PC-3 (cell line): ENCODE results near the gene TCF12. TPM values are rescaled to one million over a fixed set of nuclear protein-coding genes. Genes with fewer than 3 reads are reported as not detected.

Experiments
- ATAC-seq: fragments of 200-7000 bp; cut with Tn5 transposase; 2 replicates; pipeline ENCODE4 v1.9.1; 2020; ENCODE audit warnings: mild to moderate bottlenecking, moderate library complexity
- BruUV-seq: library from RNA; stranded (reverse); fragments of 400-500 nt; replicated peaks from 2 replicates; lab custom pipeline; 2021; lab: Mats Ljungman, UMichigan
- CTCF ChIA-PET: fragments of 300-600 bp; sonication (Branson Sonifier 250); formaldehyde crosslinking; loops from one replicate; lab custom pipeline; 2022; ENCODE audit warnings: antibody characterized with exemption; lab: Charles Lee
- POLR2A ChIA-PET: fragments of 300-600 bp; sonication (Branson Sonifier 250); formaldehyde crosslinking; loops from one replicate; lab custom pipeline; 2022; ENCODE audit warnings: antibody characterized with exemption; ENCODE audit not compliant: unreplicated experiment; lab: Charles Lee
- DNase-seq: peaks from one replicate; pipeline ENCODE4 v3.0.0-alpha.2; 2015
- H2AFZ ChIP-seq: fragments of 300-600 bp; sonication (generic); 2 replicates; pipeline ENCODE4 v1.6.0; 2016; ENCODE audit warnings: antibody characterized with exemption, low read length
- H3F3A ChIP-seq: fragments of 300-600 bp; sonication (generic); one replicate; pipeline ENCODE4 v1.6.0; 2017; ENCODE audit warnings: antibody characterized with exemption, low read length, control low read depth, mild to moderate bottlenecking; ENCODE audit not compliant: unreplicated experiment
- H3K27ac ChIP-seq: fragments of 300-600 bp; sonication (generic); 2 replicates; pipeline ENCODE4 v1.5.1; 2016; ENCODE audit warnings: mild to moderate bottlenecking, low read length
- H3K27me3 ChIP-seq: fragments of 300-600 bp; sonication (generic); 2 replicates; pipeline ENCODE4 v1.6.1; 2016; ENCODE audit warnings: low read length, mixed read lengths
- H3K36me3 ChIP-seq: fragments of 300-600 bp; sonication (generic); 2 replicates; pipeline ENCODE4 v1.6.1; 2016; ENCODE audit warnings: low read depth, mixed run types, low read length, mixed read lengths
- H3K4me1 ChIP-seq: fragments of 300-600 bp; sonication (generic); 2 replicates; pipeline ENCODE4 v1.5.1; 2016; ENCODE audit warnings: low read length; ENCODE audit not compliant: insufficient read depth
- H3K4me2 ChIP-seq: fragments of 300-600 bp; sonication (generic); 2 replicates; pipeline ENCODE4 v1.6.0; 2016; ENCODE audit warnings: low read length
- H3K4me3 ChIP-seq: fragments of 300-600 bp; sonication (generic); 2 replicates; pipeline ENCODE4 v1.5.1; 2016; ENCODE audit warnings: mild to moderate bottlenecking, low read length, mixed read lengths
- H3K79me2 ChIP-seq: fragments of 300-600 bp; sonication (generic); 2 replicates; pipeline ENCODE4 v1.6.1; 2017; ENCODE audit warnings: low read length, mixed read lengths
- H3K9ac ChIP-seq: fragments of 300-600 bp; sonication (generic); 2 replicates; pipeline ENCODE4 v1.6.0; 2016; ENCODE audit warnings: mild to moderate bottlenecking, low read length
- H3K9me2 ChIP-seq: fragments of 300-600 bp; sonication (generic); replicated peaks from 2 replicates; pipeline ENCODE4 v1.6.1; 2016; ENCODE audit warnings: mixed run types, low read length, mixed read lengths
- H3K9me3 ChIP-seq: fragments of 300-600 bp; sonication (generic); 2 replicates; pipeline ENCODE4 v1.6.1; 2016; ENCODE audit warnings: low read length, mixed read lengths
- H4K20me1 ChIP-seq: fragments of 300-600 bp; sonication (generic); 2 replicates; pipeline ENCODE4 v1.6.1; 2016; ENCODE audit warnings: low read length, mixed read lengths
- EZH2 ChIP-seq: fragments of 300-600 bp; sonication (generic); IDR thresholded peaks from one replicate; pipeline ENCODE4 v1.6.1; 2017; ENCODE audit warnings: antibody characterized with exemption, mild to moderate bottlenecking, low read length; ENCODE audit not compliant: unreplicated experiment
- EZH2phosphoT487 ChIP-seq: fragments of 300-600 bp; sonication (generic); IDR thresholded peaks from 2 replicates; pipeline ENCODE4 v1.6.1; 2018; ENCODE audit warnings: mild to moderate bottlenecking, antibody characterized with exemption, low read length, borderline replicate concordance
- intact Hi-C: fragments of 100-400 bp; cut with micrococcal nuclease; formaldehyde crosslinking; loops from 2 replicates; pipeline ENCODE4 v1.9.0; 2023
- total RNA-seq: library from RNA; depleted of rRNA; stranded (reverse); fragments of >200 nt; gene quantifications from 2 replicates; pipeline ENCODE4 v1.2.3, GENCODE V29; 2014
- TF ChIP-seq, protein P1 (sequence below): fragments of 300-600 bp; sonication (generic); conservative IDR thresholded peaks from 2 replicates; pipeline ENCODE4 v1.5.1; 2017; ENCODE audit warnings: antibody characterized with exemption, low read depth, mild to moderate bottlenecking, low read length

The TCF12 gene
- total RNA-seq, 1 experiment from 2014 or later = 103 TPM

DNA sequence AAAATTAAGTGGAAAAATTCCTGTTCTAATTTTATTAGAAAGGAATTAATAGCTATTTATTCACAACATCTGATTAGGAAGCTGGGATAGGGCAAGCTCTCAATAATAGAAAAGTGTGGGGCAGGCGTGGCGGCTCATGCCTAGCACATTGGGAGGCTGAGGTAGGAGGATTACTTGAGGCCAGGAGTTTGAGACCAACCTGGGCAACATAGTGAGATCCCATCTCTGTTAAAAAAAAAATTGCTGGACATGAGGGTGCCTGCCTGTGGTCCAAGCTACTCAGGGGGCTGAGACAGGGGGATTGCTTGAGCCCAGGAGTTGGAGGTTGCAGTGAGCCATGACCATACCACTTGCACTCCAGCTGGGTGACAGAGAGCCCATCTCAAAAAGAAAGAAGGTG, 119.6 kb downstream of the TCF12 start:
- no peak for DNase-seq
- H3K79me2 ChIP-seq = peaks cover 16% of the 10 kb centered on the region
- H3K4me2 ChIP-seq = no peak overlapping the region
- ChIA-PET CTCF (no interaction called here), POLR2A (no interaction called here)
- H3F3A ChIP-seq = no peaks in the 10 kb centered on the region
- no peak for ATAC-seq
- no peaks in the 10 kb centered on the region for H4K20me1 ChIP-seq
- H3K27me3 ChIP-seq = no peaks in the 10 kb centered on the region
- H2AFZ ChIP-seq = no peak overlapping the region
- BruUV-seq = no TSS peak
- no peak overlapping the region for H3K27ac ChIP-seq
- H3K36me3 ChIP-seq = no peaks in the 10 kb centered on the region
- no peak overlapping the region for H3K9ac ChIP-seq
- no peaks in the 10 kb centered on the region for H3K9me3 ChIP-seq
- intact Hi-C loops = no loop called here
- peaks cover 3% of the 10 kb centered on the region; the same call in 1 of the 2 replicates for H3K4me1 ChIP-seq
- H3K9me2 ChIP-seq = no peaks in the 10 kb centered on the region
- TF ChIP-seq, protein P1, sequence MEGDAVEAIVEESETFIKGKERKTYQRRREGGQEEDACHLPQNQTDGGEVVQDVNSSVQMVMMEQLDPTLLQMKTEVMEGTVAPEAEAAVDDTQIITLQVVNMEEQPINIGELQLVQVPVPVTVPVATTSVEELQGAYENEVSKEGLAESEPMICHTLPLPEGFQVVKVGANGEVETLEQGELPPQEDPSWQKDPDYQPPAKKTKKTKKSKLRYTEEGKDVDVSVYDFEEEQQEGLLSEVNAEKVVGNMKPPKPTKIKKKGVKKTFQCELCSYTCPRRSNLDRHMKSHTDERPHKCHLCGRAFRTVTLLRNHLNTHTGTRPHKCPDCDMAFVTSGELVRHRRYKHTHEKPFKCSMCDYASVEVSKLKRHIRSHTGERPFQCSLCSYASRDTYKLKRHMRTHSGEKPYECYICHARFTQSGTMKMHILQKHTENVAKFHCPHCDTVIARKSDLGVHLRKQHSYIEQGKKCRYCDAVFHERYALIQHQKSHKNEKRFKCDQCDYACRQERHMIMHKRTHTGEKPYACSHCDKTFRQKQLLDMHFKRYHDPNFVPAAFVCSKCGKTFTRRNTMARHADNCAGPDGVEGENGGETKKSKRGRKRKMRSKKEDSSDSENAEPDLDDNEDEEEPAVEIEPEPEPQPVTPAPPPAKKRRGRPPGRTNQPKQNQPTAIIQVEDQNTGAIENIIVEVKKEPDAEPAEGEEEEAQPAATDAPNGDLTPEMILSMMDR = no peak
- no peak for TF ChIP-seq EZH2
- TF ChIP-seq EZH2phosphoT487 = no peak
- H3K4me3 ChIP-seq = no peak overlapping the region

DNA sequence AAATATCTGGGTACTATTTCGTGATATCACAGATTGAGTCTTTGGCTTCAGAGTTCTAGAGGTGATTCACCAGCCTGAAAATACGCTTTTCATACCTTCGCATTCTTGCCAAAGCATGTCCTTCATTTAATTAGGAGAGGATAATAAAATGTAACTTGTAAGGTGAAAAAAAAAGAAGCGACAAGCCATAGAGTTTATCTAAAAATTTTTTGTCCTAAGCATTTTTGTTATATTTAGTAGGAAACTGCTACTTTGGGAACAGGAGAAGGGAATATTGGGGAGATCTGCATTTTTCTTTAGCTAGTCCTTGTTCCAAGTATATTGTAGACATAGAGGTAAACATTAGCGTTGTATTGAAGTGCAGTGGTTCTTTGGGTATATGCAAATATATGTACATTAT, 120.1 kb downstream of the TCF12 start:
- Histone ChIP-seq H4K20me1 (no peaks in the 10 kb centered on the region), H3K27me3 (no peaks in the 10 kb centered on the region), H3K9me2 (no peaks in the 10 kb centered on the region), H3K4me3 (no peak overlapping the region), H3K4me2 (no peak overlapping the region), H3K27ac (no peak overlapping the region), H2AFZ (no peak overlapping the region), H3K79me2 (peaks cover 16% of the 10 kb centered on the region), H3F3A (no peaks in the 10 kb centered on the region), H3K9ac (no peak overlapping the region), H3K9me3 (no peaks in the 10 kb centered on the region), H3K36me3 (no peaks in the 10 kb centered on the region), H3K4me1 (no peaks in the 10 kb centered on the region)
- ATAC-seq = no peak
- ChIA-PET POLR2A (no interaction called here), CTCF (interaction anchor here (0.6 kb wide), 1 partner anchor 105 kb away, joined by 5 read pairs; no protein-coding TSS in a partner anchor)
- BruUV-seq = no TSS peak
- intact Hi-C loops = no loop called here
- TF ChIP-seq EZH2phosphoT487 (no peak), EZH2 (no peak)
- TF ChIP-seq, protein P1 = no peak
- DNase-seq = no peak

DNA sequence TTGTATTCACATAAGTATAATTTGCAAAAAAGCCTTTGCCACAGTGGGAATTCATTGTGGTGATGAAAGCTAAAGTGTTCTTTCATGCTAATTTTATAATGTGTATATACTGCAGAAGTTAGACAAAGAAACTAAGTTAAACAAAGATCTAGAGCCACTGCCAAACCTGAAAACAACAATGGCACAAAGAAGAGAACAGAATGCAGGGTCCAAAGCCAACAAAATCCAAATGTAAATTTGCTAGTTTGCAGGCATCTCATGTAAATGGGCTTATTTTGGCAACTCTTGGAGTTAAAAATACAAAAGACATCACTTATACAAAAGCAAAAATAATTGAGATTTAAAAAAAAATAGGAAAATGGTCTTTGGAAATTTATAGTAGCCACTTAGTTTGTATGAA, 123.0 kb downstream of the TCF12 start:
- no peaks in the 10 kb centered on the region for H3K27me3 ChIP-seq
- intact Hi-C loops = no loop called here
- H3K9me3 ChIP-seq = no peaks in the 10 kb centered on the region
- H3K27ac ChIP-seq = no peak overlapping the region
- no peaks in the 10 kb centered on the region for H3K9me2 ChIP-seq
- TF ChIP-seq EZH2phosphoT487 (no peak), EZH2 (no peak)
- TF ChIP-seq, protein P1 = no peak
- H3K4me3 ChIP-seq = no peak overlapping the region
- no peak overlapping the region for H2AFZ ChIP-seq
- DNase-seq (no peak), ATAC-seq (no peak)
- POLR2A ChIA-PET = no interaction called here
- H4K20me1 ChIP-seq = no peaks in the 10 kb centered on the region
- H3K36me3 ChIP-seq = no peaks in the 10 kb centered on the region
- peaks cover 16% of the 10 kb centered on the region for H3K79me2 ChIP-seq
- no peaks in the 10 kb centered on the region for H3F3A ChIP-seq
- CTCF ChIA-PET = no interaction called here
- H3K4me1 ChIP-seq = no peaks in the 10 kb centered on the region
- H3K4me2 ChIP-seq = no peak overlapping the region
- H3K9ac ChIP-seq = no peak overlapping the region
- BruUV-seq = no TSS peak
